HTR-8/SVneo (cell line): Measurements from ENCODE around the gene PHRF1.

Experiments
- DNase-seq: peaks from one replicate; pipeline ENCODE4 v3.0.0; 2011; ENCODE audit warnings: low spot score, mixed read lengths; ENCODE audit not compliant: insufficient read length
- FAIRE-seq: peaks from 2 replicates; lab custom pipeline; 2011; peaks lifted over from hg19 to GRCh38; lab: Jason Lieb, UNC

PHRF1 gene

DNA sequence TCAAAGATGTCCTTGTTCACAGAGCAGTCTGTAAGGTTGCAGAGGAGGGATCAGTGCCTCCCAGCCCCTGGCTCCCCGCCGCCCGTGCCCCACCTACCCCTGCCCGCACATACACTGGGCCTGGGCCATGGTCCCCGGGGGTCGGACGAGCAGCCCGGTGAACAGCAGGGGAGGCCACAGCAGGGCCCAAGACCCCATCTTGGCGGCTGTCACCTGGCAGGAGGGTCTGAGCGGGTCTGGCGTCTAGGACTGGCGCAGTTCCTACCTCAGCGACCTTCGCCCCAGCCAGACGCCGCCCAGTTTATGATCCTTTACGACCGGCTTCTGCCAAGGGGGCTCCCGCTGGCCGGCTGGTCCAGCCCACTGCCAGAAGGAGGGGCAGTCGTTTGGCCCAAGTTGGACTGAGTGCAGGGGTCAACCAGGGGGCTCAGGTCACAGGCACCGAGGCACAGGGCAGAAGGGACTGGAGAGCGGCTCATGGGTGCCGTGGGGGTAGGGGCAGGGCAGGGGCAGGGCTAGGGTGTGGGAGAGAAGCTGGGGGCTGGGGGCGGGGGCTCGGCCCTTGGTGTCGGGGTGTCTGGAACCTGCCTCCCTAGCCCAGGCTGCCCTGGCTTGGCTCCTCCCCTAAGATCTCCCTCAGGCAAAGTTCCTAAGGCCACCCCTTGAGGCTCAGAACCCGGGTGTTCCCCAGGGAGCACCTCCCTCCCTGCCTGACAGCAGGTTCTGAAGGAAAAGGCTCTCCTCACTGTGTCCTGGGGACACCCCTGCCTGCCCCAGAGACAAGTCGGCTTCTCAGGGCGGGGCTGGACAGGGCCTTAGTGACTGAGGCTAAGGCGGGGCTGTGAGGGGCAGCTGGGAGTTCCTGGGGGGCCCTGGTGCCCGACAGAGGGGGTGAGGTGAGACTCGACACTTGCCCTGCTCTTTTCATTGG is 48.7 kb downstream of the PHRF1 start, which contains the start of gene CDHR5:
CDHR5 (minus strand) TSS at position 251 of the 931 bp plus-strand sequence; CDS start at position 198, 53 bp downstream.
- FAIRE-seq (no peak), DNase-seq (no peak)

- DNase-seq (no peak), FAIRE-seq (no peak)
Measured at GRCh38 chr11:625636-626268, 49.5 kb downstream of the PHRF1 start.

DNA sequence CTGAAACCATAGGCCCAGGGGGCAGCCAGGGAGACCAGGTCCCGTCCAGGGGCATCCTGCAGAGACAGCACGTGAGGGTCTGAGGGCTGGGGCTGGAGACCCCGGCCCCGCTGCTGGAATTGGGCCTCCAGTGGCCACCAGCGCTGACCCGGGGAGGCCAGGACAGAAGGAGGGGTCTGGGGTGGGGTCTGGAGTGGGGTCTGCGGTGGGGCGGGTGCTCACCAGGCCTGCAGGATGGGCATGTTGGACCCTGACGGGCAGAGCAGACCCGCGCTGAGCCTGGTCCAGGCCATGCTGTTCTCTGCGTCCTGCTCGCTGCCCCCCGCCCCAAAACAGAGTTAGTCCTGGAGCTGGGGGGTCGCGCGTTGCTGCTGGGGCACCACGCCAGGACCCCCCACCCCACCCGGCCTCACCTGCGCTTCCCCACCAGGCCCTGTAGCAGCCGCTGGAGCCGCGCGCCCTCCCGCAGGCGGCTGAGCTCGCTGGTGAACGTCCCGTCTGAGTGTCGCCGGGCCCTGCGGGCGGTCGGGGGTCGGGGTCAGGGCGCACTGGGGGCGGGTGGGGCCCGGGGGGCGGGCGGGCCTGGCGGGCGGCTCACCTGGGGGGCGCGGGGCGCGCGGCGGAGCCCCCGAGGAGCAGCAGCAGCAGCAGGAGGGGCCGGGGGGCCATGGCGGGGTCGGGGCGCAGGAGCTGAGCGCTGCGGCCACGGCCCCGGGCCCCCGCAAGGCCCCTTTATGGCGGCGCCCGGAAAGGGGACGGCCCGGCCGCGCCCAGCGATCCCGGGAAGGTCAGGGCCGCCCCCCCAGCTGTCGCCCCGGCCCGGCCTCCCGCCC is 50.4 kb downstream of the PHRF1 start, which contains the start of gene SCT:
SCT (minus strand) TSS at position 707 of the 833 bp plus-strand sequence; CDS start at position 669, 38 bp downstream.
- DNase-seq (no peak), FAIRE-seq (no peak)

DNA sequence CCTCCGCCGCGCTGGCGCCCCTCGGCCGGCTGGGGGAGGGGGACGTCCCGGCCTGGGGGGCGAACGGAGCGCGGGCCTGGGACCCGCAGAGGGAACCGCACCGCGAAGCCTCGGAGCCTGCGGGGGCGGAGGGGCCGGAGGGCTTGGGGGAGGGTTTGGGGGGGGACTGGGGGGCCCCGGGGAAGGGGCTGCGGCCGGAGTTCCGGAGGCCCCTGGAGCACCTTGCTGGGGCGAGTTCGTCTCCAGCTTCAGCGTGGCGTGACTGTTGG is 51.0 kb downstream of the PHRF1 start:
- no peak for DNase-seq
- no peak for FAIRE-seq

DNA sequence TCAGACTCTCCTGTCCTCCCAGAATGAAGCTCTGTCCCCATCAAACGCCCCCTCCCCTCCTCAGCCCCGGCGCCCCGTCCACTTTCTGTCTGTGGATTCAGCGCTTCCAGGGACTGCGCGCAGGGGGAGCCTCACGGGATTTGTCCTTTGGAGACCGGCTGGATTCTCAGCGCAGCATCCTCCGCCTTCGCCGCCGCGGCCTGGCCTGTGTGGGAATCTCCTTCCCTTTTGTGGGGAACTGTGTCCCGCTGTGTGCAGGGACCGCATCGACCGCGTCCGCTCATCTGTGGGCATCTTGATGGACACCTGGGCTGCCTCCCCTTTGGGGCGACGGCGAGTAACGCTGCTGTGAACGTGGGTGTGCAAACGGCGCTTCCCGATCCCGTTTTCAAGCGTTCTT is 51.8 kb downstream of the PHRF1 start:
- FAIRE-seq (no peak), DNase-seq (no peak)

DNA sequence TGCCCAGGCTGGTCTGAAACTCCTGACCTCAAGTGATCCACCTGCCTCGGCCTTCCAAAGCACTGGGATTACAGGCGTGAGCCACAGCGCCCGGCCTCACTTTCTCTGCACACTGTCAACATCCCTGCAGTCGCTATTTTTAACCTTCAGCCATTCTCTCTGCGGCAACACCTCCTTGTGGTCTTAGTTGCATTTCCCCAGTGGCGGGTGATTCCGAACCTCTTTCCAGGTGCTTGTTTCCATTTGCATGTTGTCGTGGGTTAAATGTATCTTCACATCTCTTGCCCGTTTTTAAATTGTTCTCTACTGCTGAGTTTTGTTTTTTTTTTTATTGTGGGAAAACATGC is 52.9 kb downstream of the PHRF1 start:
- no peak for DNase-seq

GRCh38 chr11:630871-631270 is 54.6 kb downstream of the PHRF1 start:
- FAIRE-seq (no peak), DNase-seq (no peak)

More for the DNA sequence above, 52.9 kb downstream of the PHRF1 start:
- no peak for FAIRE-seq

- DNase-seq = no peak
- FAIRE-seq = no peak
Measured at GRCh38 chr11:635945-636510, 59.8 kb downstream of the PHRF1 start.

- FAIRE-seq (no peak), DNase-seq (no peak)
Measured at GRCh38 chr11:636511-637332, 60.5 kb downstream of the PHRF1 start, which contains the start of gene DRD4. Gene DRD4 (plus strand): TSS chr11:637269. CDS start chr11:637305, 36 bp downstream.

- FAIRE-seq (no peak), DNase-seq (no peak)
Measured at GRCh38 chr11:637333-637592, 61.0 kb downstream of the PHRF1 start.

DNA sequence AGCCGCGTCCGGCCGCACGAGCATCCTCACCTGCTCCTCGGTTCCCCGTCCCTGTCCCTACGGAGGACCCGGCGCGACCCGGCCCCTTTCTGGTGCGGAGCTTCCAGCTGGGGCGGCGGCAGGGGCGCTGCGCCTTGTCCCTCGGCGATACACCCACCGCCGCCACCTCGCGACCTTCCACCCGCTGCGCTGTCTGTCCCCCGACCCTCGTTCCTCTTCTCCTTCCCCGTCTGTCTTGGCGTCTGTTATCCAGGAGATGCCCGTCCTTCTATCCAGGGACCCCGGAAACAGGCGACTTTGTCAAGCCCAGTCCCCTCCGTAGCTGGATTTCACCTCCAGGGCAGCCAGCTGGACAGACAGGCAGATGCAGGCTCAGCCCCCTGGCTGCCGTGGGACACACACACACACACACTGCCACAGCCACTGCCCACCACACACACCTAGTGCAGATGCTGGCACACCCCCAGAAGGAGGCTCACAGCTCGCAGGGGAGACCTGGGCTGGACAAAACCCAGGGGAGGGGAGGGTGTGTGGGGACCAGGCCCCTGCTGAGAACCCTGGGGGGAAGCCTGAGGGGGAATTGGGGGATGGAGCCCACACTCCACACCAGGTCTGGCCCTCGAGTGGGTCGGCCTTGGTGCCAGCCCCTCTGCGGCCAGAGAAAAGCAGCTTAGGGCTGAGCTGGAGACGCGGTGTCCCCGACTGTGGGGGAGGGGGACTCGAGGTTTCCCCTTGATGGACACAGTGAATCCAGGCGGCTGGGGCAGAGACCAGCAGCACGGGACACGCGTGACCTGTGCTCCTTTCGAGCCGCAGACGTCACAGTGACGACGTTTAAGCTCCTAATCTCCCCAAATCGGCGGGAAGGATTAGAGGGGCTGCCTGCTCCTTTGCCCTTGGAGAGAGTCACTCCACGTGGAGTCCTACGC is 61.6 kb downstream of the PHRF1 start:
- DNase-seq = no peak
- no peak for FAIRE-seq

- no peak for DNase-seq
- no peak for FAIRE-seq
Measured at GRCh38 chr11:638631-639331, 62.5 kb downstream of the PHRF1 start.

DNA sequence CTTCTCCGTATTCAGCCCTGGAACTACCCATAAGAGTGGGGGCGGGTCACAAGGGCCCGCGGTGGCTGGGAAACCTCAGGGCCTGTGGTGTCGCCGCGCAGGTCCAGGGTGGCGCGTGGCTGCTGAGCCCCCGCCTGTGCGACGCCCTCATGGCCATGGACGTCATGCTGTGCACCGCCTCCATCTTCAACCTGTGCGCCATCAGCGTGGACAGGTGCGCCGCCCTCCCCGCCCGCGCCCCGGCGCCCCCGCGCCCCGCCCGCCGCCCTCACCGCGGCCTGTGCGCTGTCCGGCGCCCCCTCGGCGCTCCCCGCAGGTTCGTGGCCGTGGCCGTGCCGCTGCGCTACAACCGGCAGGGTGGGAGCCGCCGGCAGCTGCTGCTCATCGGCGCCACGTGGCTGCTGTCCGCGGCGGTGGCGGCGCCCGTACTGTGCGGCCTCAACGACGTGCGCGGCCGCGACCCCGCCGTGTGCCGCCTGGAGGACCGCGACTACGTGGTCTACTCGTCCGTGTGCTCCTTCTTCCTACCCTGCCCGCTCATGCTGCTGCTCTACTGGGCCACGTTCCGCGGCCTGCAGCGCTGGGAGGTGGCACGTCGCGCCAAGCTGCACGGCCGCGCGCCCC is 63.2 kb downstream of the PHRF1 start:
- DNase-seq (no peak), FAIRE-seq (no peak)

DNA sequence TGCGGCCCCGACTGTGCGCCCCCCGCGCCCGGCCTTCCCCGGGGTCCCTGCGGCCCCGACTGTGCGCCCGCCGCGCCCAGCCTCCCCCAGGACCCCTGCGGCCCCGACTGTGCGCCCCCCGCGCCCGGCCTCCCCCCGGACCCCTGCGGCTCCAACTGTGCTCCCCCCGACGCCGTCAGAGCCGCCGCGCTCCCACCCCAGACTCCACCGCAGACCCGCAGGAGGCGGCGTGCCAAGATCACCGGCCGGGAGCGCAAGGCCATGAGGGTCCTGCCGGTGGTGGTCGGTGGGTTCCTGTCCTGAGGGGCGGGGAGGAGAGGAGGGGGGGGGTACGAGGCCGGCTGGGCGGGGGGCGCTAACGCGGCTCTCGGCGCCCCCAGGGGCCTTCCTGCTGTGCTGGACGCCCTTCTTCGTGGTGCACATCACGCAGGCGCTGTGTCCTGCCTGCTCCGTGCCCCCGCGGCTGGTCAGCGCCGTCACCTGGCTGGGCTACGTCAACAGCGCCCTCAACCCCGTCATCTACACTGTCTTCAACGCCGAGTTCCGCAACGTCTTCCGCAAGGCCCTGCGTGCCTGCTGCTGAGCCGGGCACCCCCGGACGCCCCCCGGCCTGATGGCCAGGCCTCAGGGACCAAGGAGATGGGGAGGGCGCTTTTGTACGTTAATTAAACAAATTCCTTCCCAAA is 63.9 kb downstream of the PHRF1 start:
- no peak for DNase-seq

DNA sequence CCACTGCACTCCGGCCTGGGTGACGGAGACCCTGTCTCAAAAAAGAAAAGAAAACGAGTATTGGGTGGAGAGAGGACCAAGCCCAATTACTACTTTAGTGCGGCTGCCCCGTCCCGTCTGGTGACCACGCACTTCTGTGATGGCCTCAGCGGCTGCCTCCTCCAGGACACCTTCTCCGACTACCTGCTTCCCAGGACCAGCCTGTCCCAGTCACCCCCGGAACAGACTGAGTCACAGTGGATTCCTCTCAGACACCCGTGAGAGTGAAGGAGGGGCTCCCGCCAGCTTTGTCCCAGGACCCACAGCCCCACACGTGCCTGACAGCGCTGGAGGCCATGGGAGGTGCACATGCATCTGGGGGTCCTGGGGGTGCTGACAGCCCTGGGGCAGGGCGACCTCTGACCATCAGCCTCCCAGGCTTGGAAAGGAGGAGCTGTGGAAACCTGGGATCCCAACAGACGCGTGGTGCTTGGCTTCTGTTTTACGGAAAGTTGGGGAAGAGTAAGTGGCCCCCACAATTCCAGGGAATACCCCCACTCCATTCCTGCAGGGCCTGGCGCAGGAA is 65.6 kb downstream of the PHRF1 start:
- no peak for DNase-seq
- peak; percentile 48 for FAIRE-seq

More for the DNA sequence above, 63.9 kb downstream of the PHRF1 start:
- FAIRE-seq = no peak

DNA sequence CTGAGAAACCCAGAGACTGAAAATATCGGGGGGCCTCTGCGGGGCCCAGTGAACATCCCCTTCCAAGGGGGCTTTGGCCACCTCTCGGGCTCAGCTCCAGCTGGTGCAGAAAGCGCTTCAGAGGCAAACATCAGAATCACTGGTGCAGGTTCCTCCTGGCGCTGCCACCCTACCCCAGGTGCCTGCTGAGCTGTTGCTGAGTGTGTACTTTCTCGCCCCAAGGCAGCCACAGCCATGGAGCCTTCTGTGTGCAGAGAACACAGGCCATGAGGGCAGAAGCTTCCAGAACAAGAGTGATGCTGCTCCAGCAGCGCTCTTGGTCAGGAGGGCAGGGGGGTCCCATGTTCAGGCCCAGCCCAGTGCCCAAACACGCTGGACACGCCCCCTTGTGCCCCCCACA is 67.1 kb downstream of the PHRF1 start:
- DNase-seq = no peak
- no peak for FAIRE-seq
